Measurements from ENCODE around the gene NR3C2. TPM values are rescaled to one million over a fixed set of nuclear protein-coding genes. Genes with fewer than 3 reads are reported as not detected.
"Not testable (repeated sequence)": the region's sequence is repeated elsewhere in the genome, so short reads cannot be mapped to it uniquely, and the experiment has no call there.

NR3C2 gene
- total RNA-seq, 1 donor from 2014 or later = 5.7 TPM

DNA sequence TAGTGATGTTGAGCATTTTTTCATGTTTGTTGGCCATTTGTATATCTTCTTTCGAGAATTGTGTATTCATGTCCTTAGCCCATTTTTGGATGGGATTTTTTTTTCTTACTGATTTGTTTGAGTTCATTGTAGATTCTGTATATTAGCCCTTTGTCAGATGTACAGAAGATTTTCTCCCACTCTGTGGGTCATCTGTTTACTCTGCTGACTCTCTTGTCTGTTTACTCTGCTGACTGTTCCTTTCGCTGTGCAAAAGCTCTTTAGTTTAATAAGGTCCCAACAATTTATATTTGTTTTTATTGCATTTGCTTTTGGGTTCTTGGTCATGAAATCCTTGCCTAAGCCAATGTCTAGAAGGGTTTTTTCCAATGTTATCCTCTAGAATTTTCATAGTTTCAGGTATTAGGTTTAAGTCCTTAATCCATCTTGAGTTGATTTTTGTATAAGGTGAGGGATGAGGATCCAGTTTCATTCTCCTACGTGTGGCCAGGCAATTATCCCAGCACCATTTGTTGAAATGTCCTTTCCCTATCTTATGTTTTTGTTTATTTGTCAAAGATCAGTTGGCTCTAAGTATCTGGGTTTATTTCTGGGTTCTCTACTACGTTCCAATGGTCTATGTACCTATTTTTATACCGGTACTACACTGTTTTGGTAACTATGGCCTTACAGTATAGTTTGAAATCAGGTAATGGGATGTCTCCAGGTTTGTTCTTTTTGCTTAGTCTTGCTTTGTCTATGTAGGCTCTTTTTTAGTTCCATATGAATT is 254.6 kb downstream of the NR3C2 start:
- DNase-seq (ENCODE audit: low spot score in 2 of 2); FAIRE-seq: not testable (repeated sequence)

DNA sequence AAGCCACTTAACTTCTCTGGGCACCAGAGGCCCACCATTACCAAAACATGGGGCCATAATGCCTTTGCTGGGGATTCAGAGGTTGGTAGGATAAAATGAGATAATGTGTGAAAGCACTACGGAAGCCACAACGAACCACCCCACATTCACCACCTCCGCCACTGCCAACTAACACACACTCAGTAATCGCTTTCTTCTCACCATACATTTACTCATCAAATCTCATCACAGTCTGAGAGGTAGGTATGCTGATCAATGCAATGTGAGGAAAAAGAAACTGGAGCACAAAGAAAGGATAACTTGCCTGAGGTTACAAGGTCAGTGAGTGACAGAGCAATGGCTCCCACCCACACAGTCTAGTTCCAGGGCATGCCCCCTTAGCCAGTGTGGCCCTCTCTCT is 257.3 kb downstream of the NR3C2 start:
- FAIRE-seq = no peak

DNA sequence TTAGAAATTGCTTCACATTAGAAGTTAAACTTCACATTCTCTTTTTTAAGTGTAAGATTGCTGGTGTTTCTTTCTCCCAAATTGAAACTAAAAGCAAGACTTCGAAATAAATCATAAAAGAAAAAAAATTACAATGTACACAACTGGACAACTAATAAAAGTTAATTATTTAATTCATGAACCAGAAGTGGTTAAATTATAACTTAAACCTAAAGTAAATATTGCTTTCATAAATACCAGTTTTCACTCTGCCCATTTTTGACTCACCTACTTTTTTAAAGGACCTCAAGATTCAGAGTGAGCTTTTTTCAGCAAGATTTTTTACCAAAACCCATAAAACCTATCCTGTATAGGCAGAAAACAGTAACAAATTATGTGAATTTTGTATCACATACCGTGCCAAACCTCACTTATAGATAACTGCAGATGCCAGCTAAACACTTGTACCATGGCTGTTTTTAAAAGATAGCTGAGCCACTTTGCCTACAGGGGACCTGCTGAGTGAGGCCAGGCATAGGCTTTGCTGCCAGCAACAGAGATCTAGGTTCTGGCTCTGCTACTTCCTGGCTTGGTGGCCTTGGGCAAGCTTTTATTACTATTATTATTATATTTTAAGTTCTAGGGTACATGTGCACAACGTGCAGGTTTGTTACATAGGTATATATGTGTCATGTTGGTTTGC is 259.8 kb downstream of the NR3C2 start:
- FAIRE-seq (no peak), DNase-seq (ENCODE audit: low spot score in 2 of 2) (no peak)

More for the DNA sequence above, 257.3 kb downstream of the NR3C2 start:
- DNase-seq (ENCODE audit: low spot score in 2 of 2) = no peak

DNA sequence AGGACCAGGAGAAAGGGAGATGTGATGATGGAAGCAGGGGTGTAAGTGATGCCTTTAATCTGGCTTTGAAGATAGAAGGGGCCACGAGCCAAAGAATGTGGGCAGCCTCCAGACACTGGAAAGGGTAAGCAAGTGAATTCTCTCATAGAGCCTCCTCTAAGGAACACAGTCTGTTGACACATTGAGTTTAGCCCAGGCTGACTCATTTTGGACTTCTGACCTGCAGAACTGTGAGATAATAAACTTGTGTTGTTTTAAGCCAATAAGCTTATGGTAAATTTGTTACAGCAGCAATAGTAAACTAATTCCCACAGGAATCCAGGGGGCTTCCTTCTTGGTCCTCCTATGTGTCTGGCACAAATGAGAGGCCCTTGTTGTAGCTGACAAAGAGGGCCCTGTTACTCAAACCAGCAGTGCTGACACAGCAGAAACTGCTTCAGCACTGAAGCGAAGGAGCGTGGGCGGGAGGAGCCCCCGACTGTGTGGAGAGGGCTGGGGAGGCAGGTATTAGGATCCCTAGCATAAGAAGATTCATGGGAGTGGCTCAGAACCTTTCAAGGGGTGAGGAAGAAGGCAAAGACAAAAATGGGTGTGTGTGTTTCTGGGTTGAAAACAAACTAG is 268.7 kb downstream of the NR3C2 start:
- DNase-seq (ENCODE audit: low spot score in 2 of 2) (no peak), FAIRE-seq (no peak)

DNA sequence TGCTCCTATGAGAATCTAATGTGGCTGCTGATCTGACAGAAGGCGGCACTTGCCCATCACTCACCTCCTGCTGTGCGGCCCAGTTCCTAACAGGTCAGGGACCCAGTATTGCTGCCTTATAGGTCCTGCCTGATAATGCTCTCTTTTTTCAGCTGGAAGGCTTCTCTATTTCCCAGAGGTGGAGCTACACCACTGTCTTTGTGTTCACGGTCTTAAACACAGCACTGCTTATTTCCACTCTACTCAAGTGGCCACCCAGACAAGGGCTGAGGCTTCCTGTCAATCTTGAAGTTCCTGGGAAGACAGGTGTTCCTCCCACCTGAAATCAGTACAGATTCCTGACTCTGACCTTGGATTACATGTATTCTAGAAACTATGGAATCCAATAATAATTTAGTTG is 270.6 kb downstream of the NR3C2 start:
- no peak for DNase-seq (ENCODE audit: low spot score in 2 of 2)
- no peak for FAIRE-seq

DNA sequence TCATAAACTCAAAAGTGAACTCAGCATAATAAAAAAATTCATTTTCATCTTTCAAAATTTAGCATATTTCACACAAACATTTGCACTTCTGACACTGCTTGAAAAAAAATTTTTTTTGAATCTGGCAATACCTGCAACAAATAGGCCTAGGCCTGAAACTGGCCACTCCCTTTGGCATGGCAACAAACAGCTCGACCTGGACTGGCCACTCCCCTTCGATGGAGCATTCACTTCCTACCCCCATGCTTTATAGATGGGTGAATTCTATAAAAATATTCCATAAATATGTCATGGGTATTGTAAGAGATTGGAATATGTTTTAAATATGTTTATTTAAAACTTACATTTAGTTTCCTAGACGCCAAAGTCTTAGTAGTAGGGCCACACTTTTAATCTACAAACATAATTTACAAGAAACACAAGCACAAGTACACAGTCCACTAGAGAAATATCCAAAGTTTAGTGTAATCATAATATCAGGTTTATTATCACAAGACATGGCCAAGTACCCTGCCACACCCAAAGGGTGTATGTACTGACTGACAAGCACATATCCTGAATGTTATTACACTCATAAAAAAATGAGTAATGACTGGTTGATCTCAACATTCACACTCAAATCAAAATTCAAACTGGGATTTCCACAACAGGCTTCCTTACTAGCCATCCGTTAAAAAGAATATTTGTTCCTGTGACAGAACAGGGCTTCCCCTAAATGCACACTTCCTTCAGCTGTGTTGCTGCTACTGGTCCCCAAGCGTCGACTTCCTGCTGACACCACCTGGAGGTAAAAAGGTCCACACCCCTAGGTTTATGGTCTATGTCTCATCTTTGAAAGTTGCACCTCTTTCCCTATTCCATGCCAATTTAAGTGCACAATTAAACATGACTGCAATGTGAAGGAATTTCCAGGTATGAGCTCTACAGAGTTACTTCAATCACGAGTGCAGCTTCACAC is 271.5 kb downstream of the NR3C2 start:
- no peak for FAIRE-seq
- DNase-seq (ENCODE audit: low spot score in 2 of 2) = no peak

- FAIRE-seq (no peak), DNase-seq (ENCODE audit: low spot score in 2 of 2) (no peak)
These were observed 276.1 kb downstream of the NR3C2 start for GRCh38 chr4:148166132-148166591.

DNA sequence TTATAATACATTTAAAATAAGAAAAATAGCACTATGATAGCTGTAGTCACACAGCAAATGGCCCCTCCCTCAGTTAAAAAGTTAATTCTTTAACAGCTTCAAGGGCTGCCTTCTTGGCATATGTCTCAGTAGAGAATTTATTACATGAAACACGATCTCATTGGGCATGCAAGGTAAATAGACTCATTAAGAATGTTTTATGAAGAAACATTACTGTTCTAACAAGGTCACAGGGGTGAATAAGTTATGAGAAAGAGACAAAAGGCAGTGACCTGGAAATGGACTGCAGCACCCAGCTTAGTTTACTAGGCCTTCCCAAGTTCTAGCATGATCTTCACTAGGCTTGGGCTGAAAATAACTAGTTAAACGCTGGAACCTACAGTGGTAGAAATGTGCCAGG is 277.7 kb downstream of the NR3C2 start:
- no peak for DNase-seq (ENCODE audit: low spot score in 2 of 2)
- no peak for FAIRE-seq

GRCh38 chr4:148162991-148163390 is 279.2 kb downstream of the NR3C2 start:
- DNase-seq (ENCODE audit: low spot score in 2 of 2) (no peak), FAIRE-seq (no peak)

- FAIRE-seq (no peak), DNase-seq (ENCODE audit: low spot score in 2 of 2) (no peak)
These were observed 279.7 kb downstream of the NR3C2 start for GRCh38 chr4:148162519-148162918.

GRCh38 chr4:148161601-148162000 is 280.6 kb downstream of the NR3C2 start:
- DNase-seq (ENCODE audit: low spot score in 2 of 2) (no peak), FAIRE-seq (no peak)

GRCh38 chr4:148159793-148160192 is 282.4 kb downstream of the NR3C2 start:
- no peak for FAIRE-seq
- no peak for DNase-seq (ENCODE audit: low spot score in 2 of 2)

DNA sequence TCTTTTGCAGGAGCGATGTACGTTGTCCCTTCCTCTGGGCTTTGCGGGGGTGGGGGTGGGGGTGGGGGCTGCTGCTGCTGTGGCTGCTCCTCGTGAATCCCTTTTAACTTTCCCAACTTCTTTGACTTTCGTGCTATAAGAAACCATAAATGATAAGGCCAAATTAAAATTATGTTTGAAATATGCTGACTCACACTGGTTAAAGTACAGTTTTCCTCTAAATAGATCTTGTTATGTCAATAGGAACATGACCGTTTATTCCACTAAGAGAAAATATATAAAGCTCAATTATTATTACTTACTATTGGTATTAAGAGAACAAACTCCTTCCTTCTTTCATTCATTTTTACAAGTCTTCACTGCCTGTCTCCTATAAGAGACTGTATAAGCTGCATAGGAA is 287.4 kb downstream of the NR3C2 start:
- FAIRE-seq (no peak), DNase-seq (ENCODE audit: low spot score in 2 of 2) (no peak)

DNA sequence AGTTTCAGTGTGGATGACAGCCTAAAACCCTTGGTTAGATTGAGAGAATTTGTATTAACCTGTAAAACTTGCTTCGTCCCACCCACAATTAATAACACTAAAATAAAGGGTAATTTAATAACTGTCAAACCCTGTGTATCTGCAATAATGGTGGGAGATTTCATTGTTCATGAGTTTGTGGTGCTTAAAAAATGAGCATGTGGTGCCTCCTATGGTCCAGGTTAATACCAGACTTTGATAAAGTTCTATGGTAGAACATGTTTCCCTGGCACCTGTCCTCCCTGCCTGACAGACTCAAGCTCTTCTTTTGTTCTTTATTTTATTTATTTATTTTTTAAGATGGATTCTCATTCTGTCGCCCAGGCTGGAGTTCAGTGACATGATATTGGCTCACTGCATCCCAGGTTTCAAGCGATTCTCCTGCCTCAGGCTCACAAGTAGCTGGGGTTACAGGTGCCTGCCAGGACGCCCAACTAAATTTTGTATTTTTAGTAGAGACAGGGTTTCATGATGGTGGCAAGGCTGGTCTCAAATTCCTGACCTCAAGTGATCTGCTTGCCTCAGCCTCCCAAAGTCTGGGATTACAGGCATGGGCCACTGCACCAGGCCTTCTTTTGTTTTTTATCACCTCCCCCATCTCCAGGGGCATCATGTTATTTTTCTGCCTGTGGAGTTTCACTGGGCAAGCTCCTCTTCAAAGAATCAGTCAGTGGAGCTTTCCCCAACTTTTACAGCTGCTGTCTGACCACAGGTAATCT is 289.2 kb downstream of the NR3C2 start:
- DNase-seq (ENCODE audit: low spot score in 2 of 2) (no peak), FAIRE-seq (no peak)

- DNase-seq (ENCODE audit: low spot score in 2 of 2) (no peak), FAIRE-seq (no peak)
These were observed 290.4 kb downstream of the NR3C2 start for GRCh38 chr4:148151806-148152205.

DNA sequence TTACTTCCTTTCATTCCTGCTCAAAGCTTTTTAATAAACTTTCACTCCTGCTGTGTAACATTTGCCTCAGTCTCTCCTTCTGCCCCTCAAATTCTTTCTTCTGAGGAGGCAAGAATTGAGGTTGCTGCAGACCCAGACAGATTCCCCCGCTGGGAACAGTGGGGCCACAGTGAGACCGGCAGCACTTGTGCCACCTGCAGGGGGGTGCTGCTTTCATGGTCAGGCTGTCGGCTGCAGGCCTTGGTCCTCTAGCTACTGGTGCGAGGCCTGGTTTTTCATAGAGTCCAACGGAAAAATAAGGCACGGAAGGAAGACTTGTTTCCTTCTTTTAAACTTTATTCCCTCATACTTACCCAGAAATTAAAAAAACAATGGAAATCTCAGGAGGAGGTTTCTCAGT is 296.7 kb downstream of the NR3C2 start:
- FAIRE-seq (no peak), DNase-seq (ENCODE audit: low spot score in 2 of 2) (no peak)

DNA sequence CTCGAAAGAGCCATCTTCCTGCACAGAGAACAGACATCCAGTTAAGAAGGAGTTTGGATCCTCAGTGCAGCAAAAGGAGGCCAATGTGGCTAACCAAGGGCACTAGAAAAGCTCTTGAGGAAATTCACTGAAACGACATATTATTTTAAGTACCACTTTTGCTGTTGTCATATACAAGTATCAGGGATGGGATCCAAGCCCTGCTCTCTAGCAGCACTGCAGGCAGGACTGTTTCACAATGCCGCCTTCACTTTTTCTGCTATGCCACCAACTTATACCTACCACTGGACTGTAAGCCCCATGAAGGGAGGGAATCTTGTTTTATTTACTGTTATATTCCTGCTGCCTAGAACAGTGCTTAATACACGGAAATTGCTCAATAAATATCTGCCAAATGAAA is 299.0 kb downstream of the NR3C2 start:
- DNase-seq (ENCODE audit: low spot score in 2 of 2) = no peak

DNA sequence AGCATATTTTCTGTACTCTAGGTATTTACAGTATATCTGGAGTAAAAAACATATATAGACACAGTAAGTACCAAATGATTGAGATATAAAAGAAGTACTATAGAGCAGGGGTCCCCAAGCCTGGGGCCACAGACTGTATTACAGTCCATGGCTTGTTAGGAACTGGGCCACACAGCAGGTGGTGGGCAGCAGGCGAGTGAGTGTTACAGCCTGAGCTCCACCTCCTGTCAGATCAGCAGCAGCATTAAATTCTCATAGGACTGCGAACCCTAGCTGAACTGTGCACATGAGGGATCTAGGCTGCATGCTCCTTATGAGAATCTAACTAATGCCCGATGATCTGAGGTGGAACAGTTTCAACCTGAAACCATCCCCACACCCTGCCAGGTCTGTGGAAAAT is 300.7 kb downstream of the NR3C2 start:
- DNase-seq (ENCODE audit: low spot score in 2 of 2) (no peak), FAIRE-seq (no peak)

More for the DNA sequence above, 299.0 kb downstream of the NR3C2 start:
- FAIRE-seq = no peak

DNA sequence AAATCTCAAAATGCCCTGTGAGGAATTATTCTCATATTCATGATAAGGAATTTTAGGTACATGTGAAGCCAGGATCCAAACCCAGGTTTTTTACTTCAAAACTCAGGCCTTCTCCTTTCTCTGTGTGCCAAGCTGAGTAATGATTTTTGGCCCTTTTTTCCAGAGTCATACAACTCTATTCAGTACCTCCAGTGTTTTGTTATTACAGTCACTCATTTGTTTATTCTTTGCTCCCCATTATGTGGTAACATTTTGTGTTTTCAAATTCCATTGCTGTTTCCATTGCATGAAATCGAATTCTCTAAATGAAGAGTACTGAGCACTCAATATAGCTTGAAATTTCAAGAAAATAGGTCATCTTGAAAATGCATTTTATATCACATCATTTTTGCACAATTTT is 315.4 kb downstream of the NR3C2 start:
- no peak for FAIRE-seq

DNA sequence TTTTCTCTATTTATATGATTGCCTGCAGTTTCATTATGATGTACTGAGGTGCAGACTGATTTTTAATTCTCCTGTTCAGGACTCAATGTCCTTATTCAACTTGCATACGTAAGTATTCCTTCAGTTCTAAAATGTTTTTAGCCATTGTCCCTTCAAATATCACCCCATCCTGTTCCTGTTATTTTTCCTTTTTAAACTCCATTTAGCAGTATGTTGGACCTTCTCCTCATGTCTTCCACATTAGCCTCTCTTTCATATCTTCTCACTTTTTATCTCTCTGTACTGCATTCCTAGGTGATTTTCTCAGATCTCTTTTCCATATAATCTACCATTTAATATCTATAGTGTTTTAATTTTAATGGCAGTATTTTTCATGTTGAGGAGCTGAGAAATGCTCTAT is 317.7 kb downstream of the NR3C2 start:
- no peak for DNase-seq (ENCODE audit: low spot score in 2 of 2)
- FAIRE-seq = no peak

More for the DNA sequence above, 315.4 kb downstream of the NR3C2 start:
- no peak for DNase-seq (ENCODE audit: low spot score in 2 of 2)
